Keratinocyte (primary cell): ENCODE data around the gene SGSM1.

Experiments used
- CTCF ChIP-seq, 3 experiments: IDR thresholded peaks in 1 of 3; conservative IDR thresholded peaks in 1 of 3; optimal IDR thresholded peaks in 1 of 3; 2 replicates in 2 of 3; 3 replicates in 1 of 3; pipeline versions ENCODE3 to v1.5.1; 2011; ENCODE audit warnings: low read length in 3 of 3, mild to moderate bottlenecking in 3 of 3, moderate library complexity in 2 of 3, control low read depth in 1 of 3, inconsistent platforms in 1 of 3; ENCODE audit not compliant: insufficient read depth in 2 of 3; ENCODE audit errors: extremely low read depth in 1 of 3
- EZH2 ChIP-seq: IDR thresholded peaks from one replicate; pipeline ENCODE4 v1.6.1; 2012; ENCODE audit warnings: inconsistent platforms, mild to moderate bottlenecking, low read length, moderate library complexity

GRCh38 chr22:24926849-24927579, 121.0 kb downstream of the SGSM1 start:
- TF ChIP-seq CTCF (optimal IDR thresholded peaks at IDR 0.05 in 1 of 3, IDR thresholded peaks at IDR 0.05 in 1 of 3, conservative IDR thresholded peaks at IDR 0.05 in 1 of 3; ENCODE audit: extremely low read depth in 1 of 3, insufficient read depth in 2 of 3, low read length in 3 of 3) (no peak), EZH2 (no peak)
